HG03175 (cell line): ENCODE data around the gene RTBDN.
A peak's percentile ranks its signal among the peaks of the same experiment; 100 is the strongest.
"Not testable (repeated sequence)": the region's sequence is repeated elsewhere in the genome, so short reads cannot be mapped to it uniquely, and the experiment has no call there.

ENCODE experiments used
- ATAC-seq: cut with Tn5 transposase; IDR thresholded peaks from one replicate; pipeline ENCODE4 v1.9.1; 2021; ENCODE audit warnings: mild to moderate bottlenecking, moderate library complexity; ENCODE audit not compliant: unreplicated experiment

Gene RTBDN

DNA sequence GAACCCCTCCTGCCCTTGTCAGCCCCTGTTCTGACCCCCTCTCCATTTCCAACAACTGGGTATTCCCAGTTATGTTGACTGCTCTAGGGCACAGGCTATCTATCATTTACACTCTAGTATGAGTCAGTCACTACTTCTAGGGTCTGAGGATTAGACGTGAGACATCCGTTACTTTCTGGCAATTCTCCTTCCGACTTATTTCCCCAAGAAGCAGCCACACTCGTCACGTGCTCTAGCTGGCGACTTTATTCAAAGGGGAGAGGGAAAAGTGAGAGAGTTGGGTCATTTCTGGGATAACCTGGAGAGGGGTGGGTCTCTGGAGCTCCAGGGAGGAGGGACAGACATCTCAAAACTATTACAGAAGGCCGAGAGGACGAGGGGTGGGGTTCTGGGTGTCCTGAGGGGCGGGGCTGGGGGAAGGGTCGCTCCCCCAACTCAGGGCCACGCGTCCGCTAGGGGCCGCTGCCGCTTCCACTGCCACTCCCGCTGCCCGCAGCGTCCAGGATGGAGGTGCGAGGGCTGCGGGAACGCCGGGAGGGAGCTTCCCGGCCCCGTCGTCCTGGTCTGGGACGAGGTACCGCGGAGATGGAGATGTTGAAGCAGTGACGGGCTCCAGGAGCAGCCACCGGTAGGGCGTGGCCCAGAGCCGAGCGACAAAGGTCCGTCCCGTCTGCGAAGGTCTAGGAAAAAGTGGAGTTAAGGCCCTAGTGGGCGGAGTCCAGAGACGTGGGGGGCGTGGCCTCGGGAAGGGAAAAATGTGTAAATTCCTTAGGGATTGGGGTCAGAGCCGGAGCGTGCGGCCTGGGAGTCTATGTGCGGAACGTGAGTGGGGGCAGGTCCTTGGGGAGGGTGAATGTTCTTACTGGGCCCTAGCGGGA, 8.9 kb downstream of the RTBDN start:
- ATAC-seq: no peak

DNA sequence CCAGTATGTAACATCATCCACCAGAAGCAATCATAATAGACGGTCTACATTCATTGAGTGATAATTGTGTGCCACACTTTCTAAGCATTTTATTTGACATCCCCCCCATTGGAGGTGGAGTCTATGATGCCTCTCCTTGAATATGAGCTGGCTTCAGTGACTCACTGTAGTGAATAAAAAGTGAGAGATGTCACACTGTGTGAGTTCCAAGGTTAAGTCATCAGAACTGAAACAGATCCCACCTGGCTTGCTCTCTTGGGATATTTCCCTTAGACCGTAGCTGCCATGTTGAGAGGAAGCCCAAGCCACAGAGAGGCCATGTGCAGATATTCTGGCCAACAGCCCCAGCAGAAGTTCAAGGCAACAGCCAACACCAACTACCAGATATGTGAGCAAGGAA, 12.6 kb downstream of the RTBDN start:
- ATAC-seq: no peak

DNA sequence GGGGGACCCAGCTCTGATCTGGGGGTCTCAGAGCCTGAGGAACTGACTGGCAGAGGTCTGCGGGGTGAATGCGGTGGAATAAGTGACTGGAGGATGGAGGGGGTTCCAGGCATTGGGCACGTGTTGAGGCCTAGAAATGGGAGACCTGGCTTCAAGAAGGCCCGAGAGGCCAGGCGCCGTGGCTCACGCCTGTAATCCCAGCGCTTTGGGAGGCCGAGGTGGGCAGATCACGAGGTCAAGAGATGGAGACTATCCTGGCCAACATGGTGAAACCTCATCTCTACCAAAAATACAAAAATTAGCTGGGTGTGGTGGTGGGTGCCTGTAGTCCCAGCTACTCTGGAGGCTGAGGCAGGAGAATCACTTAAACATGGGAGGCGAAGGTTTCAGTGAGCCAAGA, 16.6 kb downstream of the RTBDN start:
- not testable (repeated sequence) for ATAC-seq

DNA sequence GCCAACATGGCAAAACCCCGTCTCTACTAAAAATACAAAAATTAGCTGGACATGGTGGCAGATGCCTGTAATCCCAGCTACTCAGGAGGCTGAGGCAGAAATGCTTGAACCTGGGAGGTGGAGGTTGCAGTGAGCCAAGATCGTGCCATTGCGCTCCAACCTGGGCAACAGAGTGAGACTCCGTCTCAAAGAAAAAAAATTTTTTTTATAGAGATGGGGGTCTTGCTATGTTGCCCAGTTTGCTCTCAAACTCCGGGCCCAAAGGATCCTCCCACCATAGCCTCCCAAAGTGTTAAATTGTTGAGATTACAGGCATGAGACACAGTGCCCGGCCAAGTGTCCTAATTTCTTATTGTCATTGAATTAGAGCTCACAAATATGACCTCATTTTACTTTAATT, 17.2 kb downstream of the RTBDN start:
- ATAC-seq: not testable (repeated sequence)

DNA sequence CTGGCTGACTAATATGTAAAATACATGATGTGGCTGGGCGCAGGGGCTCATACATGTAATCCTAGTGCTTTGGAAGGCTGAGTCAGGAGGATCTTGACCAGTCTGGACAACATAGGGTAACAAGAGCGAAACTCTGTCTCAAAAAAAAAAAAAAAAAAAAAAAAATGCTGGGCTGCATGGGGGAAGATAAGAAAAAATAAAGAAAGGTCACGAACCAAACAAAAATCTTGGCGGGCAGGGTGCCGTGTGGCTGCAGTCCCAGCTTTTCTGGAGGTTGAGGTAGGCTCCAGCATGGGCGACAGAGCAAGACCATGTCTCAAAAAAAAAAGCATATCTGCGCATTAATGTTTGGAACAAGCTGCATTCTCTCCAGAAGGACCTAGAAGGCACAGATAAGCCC, 19.3 kb downstream of the RTBDN start:
- ATAC-seq: no peak

DNA sequence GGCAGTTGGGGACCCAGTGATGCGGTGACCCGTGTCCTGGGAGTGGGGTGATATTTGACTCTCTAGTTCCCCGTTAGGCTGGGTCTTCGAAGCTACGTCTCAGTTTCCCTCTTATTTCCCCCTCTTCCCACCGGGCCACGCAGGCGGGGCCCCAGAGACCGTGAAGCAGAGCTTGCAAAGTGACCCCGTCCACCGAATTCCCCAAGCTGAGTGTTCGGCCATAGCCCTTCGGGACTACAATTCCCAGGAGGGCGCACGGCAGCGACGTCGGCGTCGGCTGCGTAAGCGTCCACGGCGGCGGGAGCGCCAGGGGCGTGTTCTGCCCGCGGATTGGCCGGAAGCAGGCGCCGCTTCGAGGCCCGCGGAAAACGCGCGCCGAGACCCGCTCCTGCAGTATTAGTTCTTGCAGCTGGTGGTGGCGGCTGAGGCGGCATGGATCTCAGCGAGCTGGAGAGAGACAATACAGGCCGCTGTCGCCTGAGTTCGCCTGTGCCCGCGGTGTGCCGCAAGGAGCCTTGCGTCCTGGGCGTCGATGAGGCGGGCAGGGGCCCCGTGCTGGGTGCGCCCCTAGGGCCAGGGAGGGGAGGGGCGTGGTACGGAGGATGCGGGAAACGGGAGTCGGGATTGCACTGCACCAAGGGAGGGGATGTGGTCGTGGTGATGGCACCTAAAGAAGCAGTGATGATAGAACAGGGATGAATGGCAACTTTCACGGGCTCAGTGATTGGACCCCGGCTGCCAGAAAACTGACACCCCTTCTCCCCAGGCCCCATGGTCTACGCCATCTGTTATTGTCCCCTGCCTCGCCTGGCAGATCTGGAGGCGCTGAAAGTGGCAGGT, 27.9 kb downstream of the RTBDN start, which contains the start of gene RNASEH2A:
TSS of gene RNASEH2A (plus strand) at position 343 of the 840 bp plus-strand sequence. CDS start at position 433, 90 bp downstream.
- ATAC-seq: peak; percentile 75

DNA sequence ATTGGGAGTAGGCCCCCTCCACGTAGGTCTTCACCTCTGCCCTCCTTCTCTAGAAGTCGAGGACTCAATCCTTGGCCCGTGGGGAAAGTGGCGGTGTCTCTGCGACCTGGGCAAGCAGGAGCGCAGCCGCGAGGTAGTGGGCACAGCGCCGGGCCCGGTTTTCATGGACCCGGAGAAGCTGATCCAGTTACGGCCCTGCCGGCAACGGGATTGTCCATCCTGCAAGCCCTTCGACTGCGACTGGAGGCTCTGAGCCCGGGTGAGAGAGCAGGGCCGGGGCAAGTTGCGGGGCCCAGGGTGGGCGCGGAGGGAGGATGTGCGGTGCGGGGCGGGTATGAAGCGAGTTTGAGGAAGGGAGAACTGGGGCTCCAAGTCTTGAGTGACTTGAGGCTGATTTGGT, 30.3 kb downstream of the RTBDN start:
- ATAC-seq: no peak

DNA sequence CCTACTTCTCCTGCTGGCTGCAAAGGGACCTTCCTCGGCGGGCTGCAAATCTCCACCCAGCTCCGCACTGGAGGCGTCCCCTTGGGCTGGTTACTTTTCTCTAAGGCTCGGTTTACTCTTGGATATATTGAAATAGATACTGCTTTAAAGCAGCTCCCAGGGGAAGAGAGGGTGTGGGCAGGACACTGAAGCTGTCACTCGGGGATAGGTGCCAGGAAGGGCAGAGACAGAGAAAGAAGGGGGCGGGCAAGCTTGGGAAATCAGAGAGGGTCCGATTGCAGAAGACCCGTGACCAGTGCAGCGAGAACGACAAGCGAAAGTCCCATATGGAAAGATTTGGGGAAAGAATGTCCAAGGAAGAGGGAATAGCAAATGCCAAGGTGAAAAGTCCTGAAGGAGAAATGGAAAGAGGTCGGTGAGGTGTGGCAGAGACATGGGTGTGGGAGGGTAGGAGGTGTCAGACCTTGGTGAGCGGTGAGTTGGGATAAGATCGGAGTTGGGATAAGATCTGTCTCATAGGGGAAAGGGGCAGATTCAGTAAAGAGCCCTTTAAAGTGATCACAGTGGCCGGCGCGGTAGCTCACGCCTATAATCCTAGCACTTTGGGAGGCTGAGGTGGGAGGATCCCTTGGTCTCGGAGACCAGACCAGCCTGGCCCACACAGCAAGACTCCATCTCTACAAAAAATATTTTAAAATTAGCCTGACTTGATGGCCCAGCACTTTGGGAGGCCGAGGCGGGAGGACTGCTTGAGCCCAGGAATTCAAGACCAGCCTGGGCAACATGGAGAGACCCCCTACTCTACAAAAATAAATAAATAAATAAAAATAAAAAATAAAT, 31.9 kb downstream of the RTBDN start:
- no peak for ATAC-seq

DNA sequence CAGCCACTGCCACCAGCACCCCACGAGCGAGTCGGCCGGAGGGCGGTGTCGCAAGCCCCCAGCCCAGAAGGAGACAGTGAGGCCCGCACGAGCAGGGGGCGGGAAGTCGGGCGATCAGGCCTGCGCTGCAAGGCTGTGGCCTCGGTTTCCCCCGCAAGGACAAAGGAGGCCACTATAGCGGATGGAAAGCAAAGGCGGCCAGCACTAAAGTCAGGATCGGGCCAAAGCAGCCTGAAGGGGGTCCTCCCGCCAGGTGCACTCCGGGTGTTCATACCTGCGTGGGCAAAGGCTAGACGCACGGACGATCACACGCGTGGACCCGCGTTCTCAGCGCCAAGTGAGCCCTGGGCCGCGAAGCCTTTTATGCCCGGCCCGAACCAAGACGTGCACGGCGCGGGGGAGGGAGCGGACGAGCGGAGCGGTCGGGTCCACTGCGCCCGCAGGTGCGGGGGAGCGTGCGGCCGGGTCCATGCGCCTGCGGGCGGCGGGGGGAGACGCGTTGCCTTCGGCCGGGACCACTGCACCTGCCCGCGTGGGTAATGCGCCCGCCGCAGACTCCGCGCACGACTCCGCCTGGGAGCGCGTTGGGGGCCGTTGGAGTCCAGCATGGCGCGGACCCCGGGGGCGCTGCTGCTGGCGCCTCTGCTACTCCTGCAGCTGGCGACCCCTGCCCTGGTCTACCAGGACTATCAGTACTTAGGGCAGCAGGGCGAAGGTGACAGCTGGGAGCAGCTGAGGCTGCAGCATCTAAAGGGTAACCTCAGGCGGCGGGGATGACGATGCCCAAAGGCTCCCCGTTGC, 32.7 kb downstream of the RTBDN start, which contains the start of the genes PRDX2 and THSD8:
TSS of gene PRDX2 (minus strand) at position 335 of the 801 bp plus-strand sequence. CDS start 539 bp downstream, outside the sequence.
TSS of gene THSD8 (plus strand) at position 604 of the 801 bp plus-strand sequence. CDS start at position 607, 3 bp downstream.
- no peak for ATAC-seq

DNA sequence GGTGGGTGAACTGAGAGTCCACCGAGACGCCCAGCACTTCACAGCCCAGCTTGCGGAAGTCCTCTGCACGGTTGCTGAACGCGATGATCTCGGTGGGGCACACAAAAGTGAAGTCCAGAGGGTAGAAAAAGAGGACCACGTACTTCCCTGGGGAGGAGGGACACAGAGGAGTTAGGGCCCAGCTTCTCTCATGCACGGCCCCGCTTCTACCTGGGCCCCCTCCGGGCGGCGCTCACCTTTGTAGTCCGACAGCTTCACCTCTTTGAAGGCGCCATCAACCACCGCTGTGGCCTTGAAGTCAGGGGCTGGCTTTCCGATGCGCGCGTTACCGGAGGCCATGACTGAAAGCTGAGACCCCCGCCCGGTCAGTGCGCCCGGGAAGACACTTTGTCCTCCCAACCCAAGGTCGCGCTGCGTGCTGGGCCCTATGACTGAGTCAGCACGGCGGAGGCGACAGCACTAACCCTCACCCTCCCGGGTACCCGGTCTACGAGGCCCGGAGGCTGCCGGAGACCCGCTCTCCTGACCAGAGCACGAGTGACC, 33.4 kb downstream of the RTBDN start:
- ATAC-seq: no peak

DNA sequence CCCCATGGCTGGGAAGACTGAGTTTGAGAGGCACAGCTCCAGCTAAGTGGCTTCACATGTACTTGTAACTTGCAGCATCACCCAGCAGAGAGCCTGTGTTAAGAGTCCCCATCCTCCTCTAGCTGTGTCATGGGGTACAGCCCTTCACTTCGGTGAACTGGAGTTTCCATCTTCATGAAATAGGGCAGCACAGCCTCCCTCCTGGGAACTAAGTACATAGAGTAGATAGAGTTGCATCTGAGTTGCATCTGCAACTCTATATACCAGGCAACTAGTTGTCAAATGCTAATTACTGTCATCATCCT, 34.0 kb downstream of the RTBDN start:
- ATAC-seq: no peak

DNA sequence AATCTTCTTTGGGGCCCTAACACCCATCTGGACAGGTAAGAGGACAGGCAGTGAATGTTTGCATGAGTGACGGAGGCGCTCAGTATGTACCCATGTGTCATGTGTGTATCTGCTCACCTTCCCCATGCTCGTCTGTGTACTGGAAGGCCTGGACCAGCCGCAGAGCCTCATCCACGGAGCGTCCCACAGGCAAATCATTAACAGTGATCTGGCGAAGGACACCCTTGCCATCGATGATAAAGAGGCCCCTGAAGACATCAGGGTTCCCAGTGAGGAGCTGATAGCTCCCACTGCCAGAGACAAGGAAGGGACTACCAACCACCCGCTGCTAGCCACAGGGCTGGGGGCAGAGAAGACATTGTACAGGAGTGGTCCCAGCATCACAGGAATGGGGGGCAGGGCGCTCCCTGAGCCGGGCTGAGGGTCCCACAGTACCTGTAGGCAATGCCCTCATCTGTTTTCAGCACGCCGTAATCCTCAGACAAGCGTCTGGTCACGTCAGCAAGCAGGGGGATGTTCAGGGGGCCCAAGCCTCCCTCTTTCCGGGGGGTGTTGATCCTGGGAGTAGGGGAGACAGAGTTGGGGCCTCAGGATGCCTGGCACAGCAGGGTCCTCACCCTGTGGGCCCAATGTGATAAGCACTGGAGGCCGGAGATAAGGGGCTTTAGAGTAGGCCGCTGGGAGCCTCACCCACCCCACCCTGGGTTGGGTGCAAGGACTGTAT, 34.5 kb downstream of the RTBDN start:
- no peak for ATAC-seq

DNA sequence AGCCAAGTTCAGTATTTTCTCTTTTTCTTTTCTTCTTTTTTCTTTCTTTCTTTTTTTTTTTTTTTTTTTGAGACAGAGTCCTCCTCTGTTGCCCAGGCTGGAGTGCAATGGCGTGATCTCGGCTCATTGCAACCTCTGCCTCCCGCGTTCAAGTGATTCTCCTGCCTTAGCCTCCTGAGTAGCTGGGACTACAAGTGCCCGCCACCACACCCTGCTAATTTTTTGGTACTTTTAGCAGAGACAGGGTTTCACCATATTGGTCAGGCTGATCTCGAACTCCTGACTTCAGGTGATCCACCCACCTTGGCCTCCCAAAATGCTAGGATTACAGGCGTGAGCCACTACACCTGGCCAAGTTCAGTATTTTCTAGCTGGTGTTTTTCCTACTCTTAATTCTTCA, 36.8 kb downstream of the RTBDN start:
- ATAC-seq: not testable (repeated sequence)

DNA sequence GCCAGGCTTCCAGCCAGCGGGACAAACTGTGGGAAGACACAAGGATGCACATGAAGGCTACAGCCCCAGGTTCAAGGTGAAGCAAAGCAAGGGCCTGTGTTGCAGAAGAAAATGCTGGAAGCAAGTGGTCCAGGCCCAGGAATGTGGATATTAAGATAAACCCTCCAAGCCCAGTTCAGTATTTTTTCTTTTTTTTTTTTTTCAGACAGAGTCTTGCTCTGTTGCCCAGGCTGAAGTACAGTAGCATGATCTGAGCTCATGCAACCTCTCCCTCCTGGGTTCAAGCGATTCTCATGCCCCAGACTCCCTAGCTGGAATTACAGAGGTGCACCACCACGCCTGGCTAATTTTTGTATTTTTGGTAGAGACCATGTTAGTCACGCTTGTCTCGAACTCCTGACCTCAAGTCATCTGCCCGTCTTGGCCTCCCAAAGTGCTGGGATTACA, 37.2 kb downstream of the RTBDN start:
- no peak for ATAC-seq

DNA sequence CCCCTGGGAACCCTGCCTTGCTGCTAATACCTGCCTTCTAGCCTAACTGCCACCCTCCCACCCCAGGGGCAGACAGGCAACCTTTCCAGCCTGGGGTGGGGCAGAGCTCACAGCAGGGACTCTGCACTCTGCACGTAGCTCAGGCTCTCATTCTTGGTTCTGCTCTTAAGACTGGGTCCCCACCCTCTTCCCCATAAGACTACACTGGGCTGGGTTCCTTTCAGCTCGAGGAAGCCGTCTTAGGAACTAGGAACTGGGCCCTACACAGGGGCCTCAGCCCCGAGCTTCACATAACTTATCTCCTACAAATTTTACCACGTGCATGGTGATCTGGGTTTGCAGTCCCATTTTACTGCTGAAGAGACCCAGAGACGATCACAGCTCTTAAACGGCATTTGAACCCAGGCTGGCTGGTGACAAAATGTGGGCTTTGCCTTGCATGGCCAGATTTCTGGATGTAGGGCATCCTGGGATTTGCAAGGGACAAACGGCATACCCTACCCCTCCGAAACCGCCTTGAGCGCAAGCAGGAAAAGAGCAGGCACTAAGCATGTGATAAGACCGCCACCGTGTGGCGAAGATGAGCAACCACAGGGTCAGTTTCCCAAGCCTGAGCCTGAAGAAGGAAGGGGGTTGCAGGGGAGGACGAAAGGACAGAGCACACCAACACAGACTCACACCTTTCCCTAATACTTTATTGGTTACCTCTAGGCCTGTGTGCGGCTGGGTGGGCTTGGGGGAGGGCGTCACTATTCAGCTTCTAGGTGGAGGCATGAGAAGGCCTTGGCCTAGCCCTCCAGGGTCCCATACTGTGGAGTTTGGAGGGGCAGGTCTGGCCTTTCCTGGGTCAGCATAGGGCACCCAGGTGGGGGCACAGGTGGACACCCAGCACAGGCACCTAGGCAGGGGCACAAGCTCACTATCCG, 38.0 kb downstream of the RTBDN start:
- ATAC-seq: no peak

DNA sequence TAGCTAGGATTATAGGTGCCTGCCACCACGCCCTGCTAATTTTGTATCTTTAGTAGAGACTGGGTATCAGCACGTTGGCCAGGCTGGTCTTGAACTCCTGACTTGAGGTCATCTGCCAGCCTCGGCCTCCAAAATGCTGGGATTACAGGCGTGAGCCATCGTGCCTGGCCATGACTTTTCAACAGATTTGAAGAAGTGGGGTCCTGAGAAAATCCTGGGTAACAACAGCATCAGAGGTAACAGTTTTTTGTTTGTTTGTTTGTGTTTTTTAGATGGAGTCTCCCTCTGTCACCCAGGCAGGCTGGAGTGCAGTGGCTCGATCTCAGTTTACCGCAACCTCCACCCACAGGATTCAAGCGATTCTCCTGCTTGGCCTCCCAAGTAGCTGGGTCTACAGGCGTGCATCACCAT, 39.4 kb downstream of the RTBDN start:
- ATAC-seq: no peak

DNA sequence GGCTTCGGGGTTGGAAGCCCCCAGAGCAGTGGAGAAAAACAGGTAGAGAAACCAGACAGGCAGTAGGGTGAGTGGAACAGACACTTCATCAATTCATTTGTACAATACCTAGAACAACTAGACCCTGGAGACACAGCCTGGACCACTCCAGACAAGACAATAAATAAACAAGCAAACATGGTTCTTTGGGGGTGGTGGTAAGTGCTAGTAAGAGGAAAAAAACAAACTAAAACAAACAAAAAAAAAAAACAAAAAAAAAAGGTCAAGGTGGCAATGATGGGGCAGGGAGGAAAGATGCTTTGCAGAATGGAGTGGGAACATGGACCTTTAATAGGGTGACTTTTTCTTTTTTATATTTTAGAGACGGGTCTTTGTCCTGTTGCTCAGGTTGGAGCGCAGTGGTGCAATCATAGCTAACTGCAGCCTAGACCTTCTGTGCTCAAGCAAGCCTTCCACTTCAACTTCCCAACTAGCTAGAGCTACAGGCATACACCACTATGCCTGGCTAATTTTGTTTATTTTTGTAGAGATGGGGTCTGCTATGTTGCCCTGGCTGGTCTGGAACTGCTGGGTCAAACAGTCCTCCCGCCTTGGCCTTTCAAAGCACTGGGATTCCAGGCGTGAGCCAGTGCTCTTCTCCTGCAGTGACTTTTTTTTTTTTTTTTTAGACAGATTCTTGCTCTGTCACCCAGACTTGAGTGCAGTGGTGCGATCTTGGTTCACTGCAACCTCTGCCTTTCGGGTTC, 40.0 kb downstream of the RTBDN start:
- ATAC-seq: no peak
